Naive B cell (primary cell): ENCODE measurements around the gene HAO2. TPM values are rescaled to one million over a fixed set of nuclear protein-coding genes. Genes with fewer than 3 reads are reported as not detected.
"Not testable (repeated sequence)": the region's sequence is repeated elsewhere in the genome, so short reads cannot be mapped to it uniquely, and the experiment has no call there.

Source experiments
- ATAC-seq, 2 donors: fragments of 150-1000 bp; cut with Tn5 transposase; 2 replicates each; pipeline ENCODE4 v1.10.0; 2021; ENCODE audit warnings: low read depth in 2 of 2, mild to moderate bottlenecking in 2 of 2, moderate library complexity in 2 of 2
- DNase-seq: peaks from one replicate; pipeline ENCODE4 v3.0.0; 2022
- H3K27ac Mint-ChIP-seq, 6 donors: one replicate each; pipeline ENCODE4 v1.8.0; 2020 to 2022; ENCODE audit warnings: mild to moderate bottlenecking in 6 of 6, mixed read lengths in 6 of 6, moderate library complexity in 5 of 6, inconsistent platforms in 2 of 6
- H3K27me3 Mint-ChIP-seq, 3 donors: one replicate each; pipeline ENCODE4 v1.8.0; 2021 to 2022; ENCODE audit warnings: mixed read lengths in 3 of 3, mild to moderate bottlenecking in 1 of 3
- H3K36me3 Mint-ChIP-seq, 2 donors: one replicate each; pipeline ENCODE4 v1.8.0; 2020 to 2022; ENCODE audit warnings: mixed read lengths in 2 of 2, inconsistent platforms in 1 of 2, mild to moderate bottlenecking in 1 of 2
- H3K4me1 Mint-ChIP-seq, 3 donors: one replicate each; pipeline ENCODE4 v1.8.0; 2020 to 2022; ENCODE audit warnings: mixed read lengths in 3 of 3, inconsistent platforms in 1 of 3, mild to moderate bottlenecking in 1 of 3, moderate library complexity in 1 of 3
- H3K4me3 Mint-ChIP-seq, 8 donors: one replicate each; pipeline ENCODE4 v1.8.0; 2020 to 2022; ENCODE audit warnings: mild to moderate bottlenecking in 8 of 8, mixed read lengths in 8 of 8, moderate library complexity in 8 of 8, inconsistent platforms in 2 of 8
- H3K9me3 Mint-ChIP-seq, 7 donors: one replicate each; pipeline ENCODE4 v1.8.0; 2020 to 2022; ENCODE audit warnings: mixed read lengths in 7 of 7, mild to moderate bottlenecking in 5 of 7, inconsistent platforms in 2 of 7, moderate library complexity in 1 of 7
- polyA plus RNA-seq, 6 donors: library from polyadenylated mRNA; unstranded; fragments of 300-500 nt; fragmentation: Illumina TruSeq; gene quantifications; one replicate each; pipeline ENCODE4 v1.2.3, GENCODE V29; 2021; ENCODE audit warnings: low read depth in 6 of 6

The HAO2 gene
- polyA plus RNA-seq, 6 donors from 2014 or later: not detected

DNA sequence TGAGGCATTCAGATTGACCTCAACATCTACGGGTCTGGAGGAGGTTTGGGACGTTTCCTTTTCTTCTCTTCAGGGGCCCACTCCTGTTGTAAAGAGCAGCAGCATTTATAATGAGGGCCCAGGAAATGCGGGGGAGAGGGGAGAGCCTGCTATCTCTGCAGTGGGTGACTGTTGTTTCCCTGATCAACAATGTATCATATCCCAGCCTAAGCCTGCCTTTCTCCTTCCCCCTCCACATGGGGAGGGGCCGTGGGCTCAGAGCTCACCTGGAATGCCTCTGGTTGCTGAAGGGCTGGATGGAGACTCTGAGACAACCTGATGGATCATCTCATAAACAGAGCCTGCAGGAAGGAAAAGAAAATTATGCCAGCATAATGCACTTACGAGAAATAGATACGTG lies 36.0 kb upstream of the HAO2 start:
- ATAC-seq (no peak), DNase-seq (no peak)
- H3K27me3 Mint-ChIP-seq: peaks cover 7 to 22% (median 21%) of the 10 kb centered on the region in 3 donors
- H3K4me1 Mint-ChIP-seq: peaks cover 3 to 7% (median 5%) of the 10 kb centered on the region in 3 donors
- H3K9me3 Mint-ChIP-seq: no peaks in the 10 kb centered on the region
- H3K4me3 Mint-ChIP-seq: no peak overlapping the region
- H3K36me3 Mint-ChIP-seq: no peaks in the 10 kb centered on the region
- H3K27ac Mint-ChIP-seq: no peak overlapping the region

DNA sequence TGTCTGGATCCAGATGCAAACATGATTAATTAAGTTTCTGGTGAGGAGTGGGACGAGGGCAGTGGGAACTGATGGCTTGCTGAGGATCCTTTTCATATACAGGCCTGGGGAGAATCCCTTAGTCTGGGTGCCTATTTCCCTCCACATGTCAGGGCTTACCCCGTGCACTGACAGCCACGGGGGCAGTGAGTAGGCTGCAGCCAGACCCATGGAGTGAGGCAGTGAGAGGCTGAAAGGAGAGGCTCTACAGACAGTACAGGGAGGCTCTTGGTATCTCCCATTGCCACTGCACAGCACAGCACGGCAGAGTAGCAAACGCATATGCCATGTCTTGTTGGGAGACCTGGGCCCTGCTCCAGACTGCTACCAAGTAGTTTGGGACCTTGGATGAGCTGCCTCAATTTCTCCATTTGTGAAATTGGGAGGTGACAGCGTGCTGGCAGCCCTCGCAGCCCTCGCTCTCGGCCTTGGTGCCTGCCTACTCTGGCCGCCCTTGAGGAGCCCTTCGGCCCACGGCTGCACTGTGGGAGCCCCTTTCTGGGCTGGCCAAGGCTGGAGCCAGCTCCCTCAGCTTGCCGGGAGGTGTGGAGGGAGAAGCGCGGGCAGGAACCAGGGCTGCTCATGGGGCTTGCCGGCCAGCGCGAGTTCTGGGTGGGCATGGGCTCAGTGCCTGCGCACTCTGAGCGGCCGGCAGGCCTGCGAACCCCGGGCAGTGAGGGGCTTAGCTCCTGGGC lies 35.3 kb upstream of the HAO2 start:
- Mint-ChIP-seq H3K27me3 (peaks cover 7 to 22% (median 18%) of the 10 kb centered on the region in 3 donors), H3K27ac (no peak overlapping the region), H3K9me3 (no peaks in the 10 kb centered on the region), H3K4me1 (no peaks in the 10 kb centered on the region), H3K4me3 (no peak overlapping the region), H3K36me3 (no peaks in the 10 kb centered on the region)
- no peak for ATAC-seq
- DNase-seq: no peak

DNA sequence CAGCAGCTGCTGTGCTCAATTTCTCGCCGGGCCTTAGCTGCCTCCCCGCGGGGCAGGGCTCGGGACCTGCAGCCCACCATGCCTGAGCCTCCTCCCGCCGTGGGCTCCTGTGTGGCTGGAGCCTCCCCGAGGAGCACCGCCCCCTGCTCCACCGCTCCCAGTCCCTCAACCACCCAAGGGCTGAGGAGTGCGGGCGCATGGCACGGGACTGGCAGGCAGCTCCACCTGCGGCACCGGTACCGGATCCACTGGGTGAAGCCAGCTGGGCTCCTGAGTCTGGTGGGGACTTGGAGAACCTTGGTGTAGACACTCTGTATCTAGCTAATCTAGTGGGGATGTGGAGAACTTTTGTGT lies 34.7 kb upstream of the HAO2 start:
- not testable (repeated sequence) for H3K9me3 Mint-ChIP-seq, DNase-seq, H3K27ac Mint-ChIP-seq, H3K4me1 Mint-ChIP-seq, H3K36me3 Mint-ChIP-seq, H3K4me3 Mint-ChIP-seq, ATAC-seq
- H3K27me3 Mint-ChIP-seq: peaks cover 3 to 22% (median 20%) of the 10 kb centered on the region in 3 donors

DNA sequence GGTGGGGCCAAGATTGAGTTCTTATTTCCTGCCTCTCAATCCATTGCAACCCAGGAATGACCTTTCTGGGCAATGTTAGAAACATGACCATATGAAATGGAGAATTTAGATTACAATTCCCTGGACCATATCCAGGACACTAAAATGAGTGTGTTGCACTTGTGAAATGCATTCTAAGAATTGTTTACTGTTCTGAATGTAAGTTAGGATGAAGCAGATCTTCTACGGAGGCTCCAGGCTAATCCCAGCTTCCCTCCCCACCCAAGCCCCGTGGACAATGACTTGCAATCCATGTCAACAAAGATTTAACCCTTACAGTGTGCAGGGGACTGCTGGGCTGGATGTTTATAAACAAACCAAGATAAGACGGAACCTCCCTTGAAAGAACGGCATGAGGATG lies 31.7 kb upstream of the HAO2 start:
- Mint-ChIP-seq H3K4me3 (no peak overlapping the region), H3K27ac (no peak overlapping the region), H3K9me3 (peaks cover 0 to 2% (median 0%) of the 10 kb centered on the region in 7 donors), H3K36me3 (no peaks in the 10 kb centered on the region), H3K27me3 (peaks cover 13 to 26% (median 22%) of the 10 kb centered on the region in 3 donors), H3K4me1 (no peaks in the 10 kb centered on the region)
- ATAC-seq (no peak), DNase-seq (no peak)

DNA sequence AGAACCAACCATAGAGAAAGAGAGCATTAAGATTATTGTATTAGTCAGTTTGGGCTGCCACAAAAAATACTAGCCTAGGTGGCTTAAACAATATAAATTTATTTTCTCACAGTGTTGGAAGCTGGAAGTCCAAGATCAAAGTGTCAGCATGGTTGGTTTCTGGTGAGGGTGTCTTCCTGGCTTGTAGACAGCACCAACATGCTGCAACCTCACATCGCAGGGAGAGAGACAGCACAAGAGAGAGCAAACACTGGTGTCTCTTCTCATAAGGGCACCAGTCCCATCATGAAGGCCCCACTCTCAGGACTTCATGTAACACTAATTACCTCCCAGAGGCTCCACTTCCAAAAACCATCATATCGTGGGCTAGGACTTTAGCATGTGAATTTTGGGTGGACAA lies 30.6 kb upstream of the HAO2 start:
- Mint-ChIP-seq H3K9me3 (peaks cover 0 to 5% (median 0%) of the 10 kb centered on the region in 7 donors), H3K4me3 (no peak overlapping the region)

DNA sequence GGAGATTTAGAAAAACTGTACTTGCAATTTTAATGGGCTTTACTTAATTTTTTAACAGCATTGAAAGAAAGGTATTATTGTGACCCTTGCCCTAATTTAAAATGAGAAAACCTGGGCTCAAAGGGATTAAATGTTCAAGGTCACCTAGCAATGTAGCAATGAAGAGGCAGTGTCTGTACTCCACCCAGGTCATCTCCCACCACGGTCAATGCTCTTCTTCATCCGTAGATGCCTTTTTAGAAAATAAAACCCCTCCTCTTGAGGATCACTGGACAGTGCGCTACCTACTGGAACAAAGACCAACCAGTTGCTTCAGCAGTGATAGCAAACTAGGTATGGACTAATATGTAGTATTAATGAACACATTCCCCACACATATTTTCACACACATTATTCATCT lies 29.8 kb upstream of the HAO2 start:
- peaks cover 13 to 26% (median 14%) of the 10 kb centered on the region in 3 donors for H3K27me3 Mint-ChIP-seq

More for the DNA sequence above, 30.6 kb upstream of the HAO2 start:
- no peak for DNase-seq
- no peak for ATAC-seq
- no peaks in the 10 kb centered on the region for H3K36me3 Mint-ChIP-seq
- no peaks in the 10 kb centered on the region for H3K4me1 Mint-ChIP-seq
- H3K27ac Mint-ChIP-seq: no peak overlapping the region
- peaks cover 13 to 26% (median 14%) of the 10 kb centered on the region in 3 donors for H3K27me3 Mint-ChIP-seq

DNA sequence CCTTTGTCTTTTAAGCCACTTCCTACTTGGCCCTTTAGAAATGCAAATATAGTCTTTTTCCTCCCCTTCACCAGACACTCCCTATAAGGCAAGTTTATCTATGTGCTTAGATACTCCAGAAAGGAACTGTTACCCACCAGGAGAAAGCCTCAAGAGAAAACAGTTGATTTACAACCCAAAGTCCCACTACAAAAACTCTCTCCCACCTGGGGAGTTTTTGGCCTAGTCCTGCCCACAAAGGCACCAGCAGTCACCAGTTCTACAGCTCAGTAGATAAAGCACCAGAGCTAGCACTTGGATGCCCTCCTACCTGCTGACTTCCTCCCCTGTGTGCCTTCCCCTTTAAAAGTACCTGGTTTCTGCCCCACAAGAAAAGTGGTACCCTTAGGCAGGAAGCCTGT lies 27.7 kb upstream of the HAO2 start:
- H3K27me3 Mint-ChIP-seq: peaks cover 13 to 22% (median 14%) of the 10 kb centered on the region in 3 donors
- no peak for ATAC-seq
- H3K4me3 Mint-ChIP-seq: no peak overlapping the region
- H3K9me3 Mint-ChIP-seq: peaks cover 0 to 8% (median 4%) of the 10 kb centered on the region in 7 donors
- no peaks in the 10 kb centered on the region for H3K36me3 Mint-ChIP-seq
- no peak overlapping the region for H3K27ac Mint-ChIP-seq
- DNase-seq: no peak
- H3K4me1 Mint-ChIP-seq: no peaks in the 10 kb centered on the region

More for the DNA sequence above, 29.8 kb upstream of the HAO2 start:
- no peak overlapping the region for H3K4me3 Mint-ChIP-seq
- no peak for ATAC-seq
- no peak for DNase-seq
- no peaks in the 10 kb centered on the region for H3K36me3 Mint-ChIP-seq
- H3K9me3 Mint-ChIP-seq: peaks cover 0 to 5% (median 0%) of the 10 kb centered on the region in 7 donors
- no peaks in the 10 kb centered on the region for H3K4me1 Mint-ChIP-seq
- H3K27ac Mint-ChIP-seq: no peak overlapping the region

DNA sequence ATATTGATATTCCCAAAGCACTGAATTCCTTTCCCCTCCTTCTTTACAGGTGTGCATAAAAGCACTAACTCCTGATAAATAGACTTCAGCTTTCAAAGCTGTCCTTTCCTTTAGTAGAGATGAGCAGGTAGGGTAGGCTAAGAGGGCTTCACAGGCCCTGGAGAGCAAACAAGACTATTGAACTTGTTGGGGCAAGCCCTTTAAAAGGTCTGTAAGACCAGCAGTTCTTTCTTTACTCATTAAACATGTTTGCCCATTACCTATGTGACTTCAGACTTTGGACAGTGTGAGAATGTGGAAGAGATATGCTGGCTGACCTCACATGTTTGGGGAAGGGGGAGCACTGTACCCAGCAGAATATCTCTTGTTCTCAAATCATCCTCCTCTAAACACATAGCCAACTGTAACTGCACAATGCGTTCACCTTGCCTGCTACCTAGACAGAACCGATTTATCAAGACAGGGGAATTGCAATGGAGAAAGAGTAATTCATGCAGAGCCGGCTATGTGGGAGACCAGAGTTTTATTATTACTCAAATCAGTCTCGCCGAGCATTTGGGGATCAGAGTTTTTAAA lies 27.1 kb upstream of the HAO2 start:
- H3K4me1 Mint-ChIP-seq: no peaks in the 10 kb centered on the region

DNA sequence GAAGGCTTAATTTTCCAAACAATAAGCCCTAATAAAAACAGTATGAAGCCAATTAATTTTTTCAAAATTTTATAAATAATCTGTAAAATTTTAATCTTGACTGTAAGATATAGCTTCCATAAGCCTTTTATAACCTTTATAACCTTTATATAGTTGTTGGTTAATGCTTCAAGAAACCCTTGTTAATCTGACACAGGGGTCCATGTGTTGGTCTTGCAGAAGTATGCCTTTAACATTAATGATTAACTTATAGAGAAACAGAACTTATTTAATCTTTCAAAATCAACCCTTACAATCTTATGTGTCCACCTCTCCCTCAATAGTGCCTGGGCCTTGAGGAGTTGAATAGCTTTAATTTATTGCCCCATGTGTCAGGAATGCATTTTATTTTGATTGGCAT lies 23.2 kb upstream of the HAO2 start:
- no peak overlapping the region for H3K27ac Mint-ChIP-seq
- no peak for ATAC-seq
- peaks cover 0 to 8% (median 4%) of the 10 kb centered on the region in 7 donors for H3K9me3 Mint-ChIP-seq
- no peak for DNase-seq
- no peaks in the 10 kb centered on the region for H3K36me3 Mint-ChIP-seq
- no peaks in the 10 kb centered on the region for H3K4me1 Mint-ChIP-seq
- H3K27me3 Mint-ChIP-seq: peaks cover 0 to 6% (median 4%) of the 10 kb centered on the region in 3 donors
- no peak overlapping the region for H3K4me3 Mint-ChIP-seq

More for the DNA sequence above, 27.1 kb upstream of the HAO2 start:
- Mint-ChIP-seq H3K36me3 (no peaks in the 10 kb centered on the region), H3K27me3 (peaks cover 13 to 18% (median 14%) of the 10 kb centered on the region in 3 donors), H3K27ac (no peak overlapping the region), H3K9me3 (peaks cover 0 to 8% (median 4%) of the 10 kb centered on the region in 7 donors), H3K4me3 (no peak overlapping the region)
- DNase-seq: no peak
- ATAC-seq: no peak

DNA sequence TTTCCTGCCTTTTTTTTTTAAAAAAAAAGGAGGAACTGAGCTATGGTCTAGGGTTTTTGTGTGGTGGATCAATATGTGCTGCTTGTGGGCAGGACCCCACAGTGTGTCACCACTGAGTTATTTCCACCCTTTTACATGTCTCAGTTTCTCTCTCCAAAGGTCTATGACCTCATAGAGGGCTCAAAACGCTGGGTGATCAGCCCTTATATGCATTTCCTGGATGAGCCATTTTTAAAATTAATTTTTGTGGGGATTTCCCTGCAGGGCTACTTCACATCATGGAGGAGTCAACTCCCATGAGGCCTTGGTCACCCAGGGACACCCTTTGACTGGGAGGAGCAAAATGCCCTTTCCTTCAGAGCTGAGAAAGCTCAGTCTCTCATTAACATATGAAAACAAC lies 20.7 kb upstream of the HAO2 start:
- Mint-ChIP-seq H3K27ac (no peak overlapping the region), H3K4me3 (no peak overlapping the region), H3K27me3 (peaks cover 0 to 8% (median 0%) of the 10 kb centered on the region in 3 donors), H3K36me3 (no peaks in the 10 kb centered on the region), H3K9me3 (peaks cover 0 to 8% (median 0%) of the 10 kb centered on the region in 7 donors), H3K4me1 (no peaks in the 10 kb centered on the region)
- ATAC-seq (no peak), DNase-seq (no peak)

DNA sequence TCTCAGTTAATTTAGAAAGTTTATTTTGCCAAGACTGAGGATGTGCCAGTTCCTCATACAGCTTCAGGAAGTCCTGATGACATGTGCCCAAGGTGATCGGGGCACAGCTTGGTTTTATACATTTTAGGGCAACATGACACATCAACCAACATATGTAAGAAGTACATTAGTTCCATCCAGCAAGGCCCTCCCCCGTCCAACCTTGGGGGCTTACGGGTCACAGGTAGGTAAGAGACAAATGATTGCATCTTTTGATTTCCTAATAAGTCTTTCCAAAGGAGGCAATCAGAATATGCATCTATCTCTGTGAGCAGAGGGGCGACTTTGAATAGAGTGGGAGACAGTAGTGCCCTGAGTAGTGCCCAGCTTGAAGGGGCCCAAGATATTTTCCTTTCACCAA lies 19.6 kb upstream of the HAO2 start:
- Mint-ChIP-seq H3K27me3 (peaks cover 0 to 8% (median 0%) of the 10 kb centered on the region in 3 donors), H3K36me3 (no peaks in the 10 kb centered on the region), H3K27ac (no peak overlapping the region), H3K4me3 (peak overlapping the region in 1 of 8 donors; percentile 13), H3K4me1 (no peaks in the 10 kb centered on the region), H3K9me3 (peaks cover 0 to 6% (median 0%) of the 10 kb centered on the region in 7 donors)
- ATAC-seq: no peak
- DNase-seq: no peak

DNA sequence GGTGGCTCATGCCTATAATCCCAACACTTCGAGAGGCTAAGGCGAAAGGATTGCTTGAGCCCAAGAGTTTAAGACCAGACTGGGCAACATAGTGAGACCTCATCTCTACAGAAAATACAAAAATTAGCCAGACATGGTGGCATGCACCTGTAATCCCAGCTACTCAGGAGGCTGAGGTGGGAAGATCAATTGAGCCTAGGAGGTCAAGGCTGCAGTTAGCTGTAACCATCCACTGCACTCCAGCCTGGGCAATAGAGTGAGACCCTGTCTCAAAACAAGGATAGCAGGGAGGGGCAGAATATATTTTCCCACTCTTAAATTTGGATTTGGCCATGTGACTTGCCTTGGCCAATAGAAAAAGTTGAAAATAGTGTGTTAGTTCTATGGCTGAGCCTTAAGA lies 17.7 kb upstream of the HAO2 start:
- not testable (repeated sequence) for H3K27ac Mint-ChIP-seq, ATAC-seq, H3K36me3 Mint-ChIP-seq, H3K4me3 Mint-ChIP-seq, H3K9me3 Mint-ChIP-seq, H3K4me1 Mint-ChIP-seq, DNase-seq, H3K27me3 Mint-ChIP-seq

DNA sequence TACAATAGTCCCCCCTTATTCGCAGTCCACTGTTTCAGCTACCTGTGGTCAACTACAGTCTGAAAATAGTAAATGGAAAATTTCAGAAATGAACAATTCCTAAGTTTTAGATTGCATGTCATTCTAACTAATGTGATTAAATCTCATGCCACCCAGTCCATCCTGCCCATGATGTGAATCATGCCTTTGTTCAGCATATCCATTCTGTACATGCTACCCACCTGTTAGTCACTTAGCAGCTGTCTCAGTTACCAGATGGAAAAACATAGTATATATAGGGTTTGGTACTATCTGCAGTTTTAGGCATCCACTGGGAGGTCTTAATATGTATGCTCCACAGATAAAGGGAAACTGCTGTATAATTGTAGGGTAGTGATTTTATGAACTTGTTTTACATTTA lies 16.6 kb upstream of the HAO2 start:
- no peak overlapping the region for H3K4me3 Mint-ChIP-seq
- H3K9me3 Mint-ChIP-seq: peaks cover 0 to 9% (median 0%) of the 10 kb centered on the region in 7 donors
- H3K4me1 Mint-ChIP-seq: no peaks in the 10 kb centered on the region
- H3K27ac Mint-ChIP-seq: no peak overlapping the region
- no peak for ATAC-seq
- H3K27me3 Mint-ChIP-seq: peaks cover 8 to 12% (median 8%) of the 10 kb centered on the region in 3 donors
- H3K36me3 Mint-ChIP-seq: no peaks in the 10 kb centered on the region
- DNase-seq: no peak

DNA sequence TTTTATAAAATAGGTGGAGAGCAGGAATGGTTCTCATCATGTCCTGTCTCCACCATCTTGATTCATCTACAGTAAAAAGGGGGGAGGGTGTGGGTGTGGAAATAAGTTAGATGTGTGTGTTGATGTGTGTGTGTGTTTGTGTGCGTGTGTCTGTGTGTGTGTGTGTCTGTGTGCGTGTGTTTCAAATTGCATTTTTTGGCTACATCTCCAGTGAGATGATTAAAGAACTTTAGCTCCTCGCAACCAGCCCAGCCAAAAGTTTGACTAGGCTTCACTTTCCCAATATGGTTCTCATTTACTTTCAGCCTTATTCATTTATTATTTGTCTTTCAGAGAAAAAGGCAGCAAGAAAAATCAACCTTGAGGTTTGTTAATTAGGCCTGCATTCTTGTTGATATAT lies 14.7 kb upstream of the HAO2 start:
- H3K27ac Mint-ChIP-seq: no peak overlapping the region
- H3K27me3 Mint-ChIP-seq: peaks cover 8 to 23% (median 8%) of the 10 kb centered on the region in 3 donors
- H3K9me3 Mint-ChIP-seq: peaks cover 0 to 9% (median 0%) of the 10 kb centered on the region in 7 donors
- no peak overlapping the region for H3K4me3 Mint-ChIP-seq
- no peaks in the 10 kb centered on the region for H3K36me3 Mint-ChIP-seq
- no peaks in the 10 kb centered on the region for H3K4me1 Mint-ChIP-seq
- ATAC-seq (no peak), DNase-seq (no peak)
